GM19397 (cell line): ENCODE results near the gene ZBTB47.

Experiments
- ATAC-seq: cut with Tn5 transposase; IDR thresholded peaks from one replicate; pipeline ENCODE4 v1.9.1; 2021; ENCODE audit warnings: mild to moderate bottlenecking, moderate library complexity; ENCODE audit not compliant: unreplicated experiment

The ZBTB47 gene

GRCh38 chr3:42653560-42654330, at the start of gene ZBTB47:
Gene ZBTB47, plus strand, starts transcription at chr3:42653697. Its CDS starts 4,659 bp downstream, at chr3:42658356.
- no peak for ATAC-seq

DNA sequence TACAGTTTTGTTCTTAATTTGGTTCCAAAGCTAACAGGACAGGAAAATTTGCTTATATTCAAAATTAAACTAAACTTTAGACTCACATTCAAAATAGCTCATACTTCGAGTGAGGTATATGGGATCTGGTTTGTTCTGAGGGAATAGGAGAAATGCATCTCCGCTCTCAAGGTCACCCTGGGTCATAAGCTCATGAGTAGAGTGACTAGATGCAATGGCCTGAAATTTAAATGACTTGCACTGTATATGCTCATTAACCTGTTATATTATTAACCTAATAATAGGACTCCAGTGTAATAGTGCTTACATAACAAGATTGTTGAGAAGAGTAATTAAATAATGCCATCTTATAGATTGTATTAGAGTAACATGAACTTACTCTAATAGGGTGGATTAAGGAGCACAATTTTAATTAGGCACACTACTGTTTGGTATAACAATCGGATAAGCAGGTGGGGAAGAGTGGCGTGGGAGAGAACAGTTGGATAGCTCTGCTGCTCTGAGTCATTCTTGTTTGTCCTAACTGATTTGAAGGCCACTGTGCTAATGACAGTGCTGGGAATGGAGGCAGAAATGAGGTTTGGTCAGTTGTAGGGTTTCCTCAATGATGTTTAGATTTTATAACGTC, 47.8 kb upstream of the ZBTB47 start:
- ATAC-seq = no peak

- ATAC-seq = no peak
Measured at GRCh38 chr3:42608581-42608980, 44.9 kb upstream of the ZBTB47 start.

DNA sequence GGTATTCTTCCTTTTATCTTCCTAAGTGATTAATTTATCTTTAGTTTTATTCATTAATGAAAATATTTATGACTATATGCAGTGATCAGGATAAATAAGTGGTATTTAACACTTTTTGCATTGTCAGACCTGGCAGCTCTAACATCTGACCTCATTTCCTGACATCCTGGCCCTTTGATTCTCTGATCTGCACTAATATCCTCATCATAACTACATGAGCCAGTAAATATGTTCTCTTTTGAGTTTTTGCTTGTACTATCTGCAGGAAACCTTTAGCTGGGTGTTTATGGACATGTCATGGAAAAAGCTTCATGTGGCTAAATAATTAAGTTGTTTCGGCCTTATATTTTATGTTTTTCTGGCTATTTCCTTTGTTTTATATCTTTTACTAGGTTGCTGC, 42.5 kb upstream of the ZBTB47 start:
- ATAC-seq = no peak

GRCh38 chr3:42612217-42612616, 41.3 kb upstream of the ZBTB47 start:
- no peak for ATAC-seq

DNA sequence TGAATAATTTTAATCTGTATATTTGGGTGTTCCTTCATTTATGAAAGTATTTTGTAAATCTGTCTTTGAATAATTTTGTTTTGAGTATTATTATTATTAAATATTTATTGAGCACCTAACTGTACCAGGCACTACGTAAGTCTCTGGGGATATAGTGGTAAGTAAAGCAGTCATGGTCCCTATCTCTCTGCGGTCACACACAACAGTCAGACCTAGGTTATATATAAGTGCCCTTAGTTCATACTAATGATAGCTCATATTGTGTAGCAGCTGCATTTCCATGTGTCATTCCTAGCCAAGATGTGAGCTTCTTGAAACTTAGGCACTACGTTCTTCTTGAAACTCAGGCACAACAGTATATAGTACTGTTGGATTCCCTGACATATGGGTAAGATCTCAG, 40.6 kb upstream of the ZBTB47 start:
- peak; percentile 70 for ATAC-seq

DNA sequence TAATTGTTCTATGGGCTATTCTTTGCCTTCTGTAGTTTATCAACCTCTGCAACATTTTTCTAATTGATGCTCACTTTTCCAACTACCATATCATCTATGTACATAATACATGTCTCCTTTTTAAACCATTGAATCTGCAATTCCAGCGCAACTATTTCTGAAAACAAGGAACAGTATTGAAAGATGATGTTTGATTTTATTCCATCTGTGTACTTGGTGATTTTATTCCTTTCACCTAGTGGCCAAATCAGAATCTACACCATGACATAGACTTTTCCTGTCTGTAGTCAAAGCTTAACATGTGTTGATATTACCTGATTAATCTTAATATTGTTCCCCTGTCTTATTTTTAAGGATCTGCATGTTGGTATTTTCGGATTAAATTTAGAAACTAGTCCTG, 40.0 kb upstream of the ZBTB47 start:
- ATAC-seq = no peak

DNA sequence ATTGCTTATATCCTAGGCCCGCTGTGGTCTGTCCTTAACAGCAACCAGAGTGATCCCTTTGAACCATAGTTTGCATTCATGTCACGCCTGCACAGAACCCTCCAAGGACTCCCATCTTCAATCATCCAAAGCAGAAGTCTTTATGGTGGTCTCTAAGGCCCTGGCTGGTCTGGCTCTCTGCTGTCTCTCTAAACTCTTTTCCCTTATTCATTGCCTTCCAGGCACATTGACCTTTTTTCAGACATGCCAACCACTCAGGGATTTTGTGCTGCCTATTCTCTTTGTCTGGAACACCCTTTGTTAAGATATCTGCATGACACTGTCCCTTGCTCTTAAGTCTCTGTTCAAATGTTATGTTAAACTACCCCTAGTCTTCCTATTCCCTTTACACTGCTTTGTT, 21.9 kb upstream of the ZBTB47 start:
- ATAC-seq = no peak

DNA sequence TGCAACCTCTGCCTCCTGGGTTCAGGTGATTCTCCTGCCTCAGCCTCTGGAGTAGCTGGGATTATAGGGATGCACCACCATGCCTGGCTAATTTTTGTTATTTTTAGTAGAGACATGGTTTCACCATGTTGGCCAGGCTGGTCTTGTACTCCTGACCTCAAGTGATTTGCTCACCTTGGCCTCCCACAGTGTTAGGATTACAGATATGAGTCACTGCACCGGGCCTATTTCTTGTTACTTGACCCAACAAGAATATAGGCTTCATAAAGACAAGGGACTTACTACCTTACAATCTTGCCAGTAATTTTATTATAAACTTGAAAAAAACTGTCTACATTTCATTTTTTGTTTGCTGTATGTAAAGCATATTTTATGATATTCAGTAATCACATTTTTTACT, 21.4 kb upstream of the ZBTB47 start:
- ATAC-seq = no peak

DNA sequence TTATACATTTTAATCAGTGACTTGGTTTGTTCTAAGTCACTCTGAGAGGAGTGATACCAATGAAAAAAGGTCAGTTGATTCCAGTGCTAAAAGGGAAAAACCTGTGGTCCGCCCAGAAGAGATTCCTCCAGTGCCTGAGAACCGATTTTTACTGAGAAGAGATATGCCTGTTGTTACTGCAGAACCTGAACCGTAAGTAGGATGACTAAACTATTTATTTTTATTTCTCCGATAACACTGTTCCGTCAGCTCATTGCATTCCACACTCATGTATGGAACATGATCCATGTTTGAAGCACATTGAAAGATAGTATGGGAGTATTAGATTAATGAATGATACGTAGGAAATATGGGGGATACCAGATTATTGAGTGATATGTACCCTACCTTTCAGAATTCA, 20.0 kb upstream of the ZBTB47 start:
- no peak for ATAC-seq

GRCh38 chr3:42635111-42635510, 18.4 kb upstream of the ZBTB47 start:
- no peak for ATAC-seq

DNA sequence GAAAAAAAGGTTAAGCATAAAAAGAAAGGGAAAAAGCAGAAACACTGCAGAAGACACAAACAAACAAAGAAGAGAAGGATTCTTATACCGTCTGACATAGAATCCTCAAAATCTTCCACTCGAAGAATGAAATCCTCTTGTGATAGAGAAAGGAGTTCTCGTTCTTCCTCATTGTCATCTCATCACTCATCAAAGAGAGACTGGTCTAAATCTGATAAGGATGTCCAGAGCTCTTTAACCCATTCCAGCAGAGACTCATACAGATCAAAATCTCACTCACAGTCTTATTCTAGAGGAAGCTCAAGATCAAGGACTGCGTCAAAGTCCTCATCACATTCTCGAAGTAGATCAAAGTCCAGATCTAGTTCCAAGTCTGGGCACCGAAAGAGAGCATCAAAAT, 16.5 kb upstream of the ZBTB47 start:
- ATAC-seq = no peak

DNA sequence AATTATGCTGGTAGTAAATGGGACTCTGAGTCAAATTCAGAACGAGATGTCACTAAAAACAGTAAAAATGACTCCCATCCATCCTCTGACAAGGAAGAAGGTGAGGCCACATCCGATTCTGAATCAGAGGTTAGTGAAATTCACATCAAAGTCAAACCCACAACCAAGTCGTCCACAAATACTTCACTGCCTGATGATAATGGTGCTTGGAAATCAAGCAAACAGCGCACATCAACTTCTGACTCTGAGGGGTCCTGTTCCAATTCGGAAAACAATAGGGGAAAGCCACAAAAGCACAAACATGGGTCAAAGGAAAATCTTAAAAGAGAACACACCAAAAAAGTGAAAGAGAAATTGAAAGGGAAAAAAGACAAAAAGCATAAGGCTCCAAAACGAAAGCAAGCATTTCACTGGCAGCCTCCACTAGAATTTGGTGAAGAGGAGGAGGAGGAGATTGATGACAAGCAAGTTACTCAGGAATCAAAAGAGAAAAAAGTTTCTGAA, 15.1 kb upstream of the ZBTB47 start:
- ATAC-seq = no peak

- ATAC-seq = no peak
Measured at GRCh38 chr3:42639192-42639591, 14.3 kb upstream of the ZBTB47 start.

DNA sequence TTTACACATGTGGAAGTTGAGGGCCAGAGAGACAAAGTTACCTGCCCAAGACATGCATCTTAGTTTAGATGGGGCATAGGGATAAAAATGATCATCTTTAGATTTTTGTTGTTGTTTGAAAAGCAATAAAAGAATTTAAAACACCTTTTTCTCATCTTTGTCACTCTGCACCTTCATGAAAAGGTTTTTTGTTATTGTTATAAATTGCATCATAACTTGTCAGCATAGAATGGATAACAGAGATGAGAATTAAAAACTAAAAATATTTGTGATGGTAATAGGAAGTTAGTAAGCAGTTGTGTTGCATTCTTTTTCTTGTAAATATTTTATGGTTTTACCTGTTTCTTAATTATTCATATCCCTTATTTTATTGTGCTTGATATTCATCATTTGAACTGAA, 13.4 kb upstream of the ZBTB47 start:
- no peak for ATAC-seq

GRCh38 chr3:42640771-42641370, 12.6 kb upstream of the ZBTB47 start:
- no peak for ATAC-seq

GRCh38 chr3:42647821-42648459, 5.6 kb upstream of the ZBTB47 start:
- no peak for ATAC-seq

GRCh38 chr3:42649006-42649405, 4.5 kb upstream of the ZBTB47 start:
- ATAC-seq = no peak

DNA sequence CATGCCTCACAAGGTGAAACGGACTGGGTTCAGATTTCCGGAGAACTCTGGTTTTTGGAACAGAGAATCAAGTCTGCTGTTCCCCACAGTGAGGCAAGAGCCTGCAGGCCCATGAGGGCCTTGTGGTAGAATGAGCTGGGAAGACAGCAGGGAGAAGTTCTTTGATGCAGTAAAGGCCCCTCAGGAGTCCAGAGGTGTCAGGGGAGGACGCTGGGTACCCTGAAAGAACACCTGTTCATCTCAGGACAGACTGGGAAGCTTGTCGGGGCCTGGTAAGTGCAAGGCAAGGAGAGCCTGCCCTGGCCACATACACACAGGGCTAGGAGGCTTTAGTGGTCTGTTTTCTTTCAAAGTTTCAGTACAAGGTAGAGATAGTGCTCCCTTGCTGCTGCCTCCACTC, 3.7 kb upstream of the ZBTB47 start:
- no peak for ATAC-seq

- ATAC-seq = no peak
Measured at GRCh38 chr3:42651248-42652091, 2.0 kb upstream of the ZBTB47 start.

DNA sequence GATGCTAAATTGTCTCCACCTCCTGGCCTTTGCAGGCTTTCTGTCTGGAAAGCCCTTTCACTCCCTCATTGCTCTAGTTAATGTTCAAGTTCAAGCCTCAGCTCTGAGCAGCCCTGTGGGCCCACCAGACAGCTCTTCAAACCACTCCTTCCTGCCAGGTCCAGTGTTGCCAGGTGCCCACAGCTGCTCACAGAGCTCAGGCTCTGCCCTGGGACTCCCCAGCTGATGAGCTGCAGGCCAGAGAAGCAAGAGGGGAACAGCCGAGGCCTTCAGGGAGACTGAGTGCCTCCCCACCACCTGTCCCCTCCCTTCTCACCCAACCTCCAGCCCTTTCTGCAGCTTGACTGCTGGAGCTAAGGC, 1.3 kb upstream of the ZBTB47 start:
- ATAC-seq = peak; percentile 21
